ENCODE data around the gene TK1. TPM values are rescaled to one million over a fixed set of nuclear protein-coding genes. Genes with fewer than 3 reads are reported as not detected.

The TK1 gene
- total RNA-seq, 1 donor, result 23.9 TPM

DNA sequence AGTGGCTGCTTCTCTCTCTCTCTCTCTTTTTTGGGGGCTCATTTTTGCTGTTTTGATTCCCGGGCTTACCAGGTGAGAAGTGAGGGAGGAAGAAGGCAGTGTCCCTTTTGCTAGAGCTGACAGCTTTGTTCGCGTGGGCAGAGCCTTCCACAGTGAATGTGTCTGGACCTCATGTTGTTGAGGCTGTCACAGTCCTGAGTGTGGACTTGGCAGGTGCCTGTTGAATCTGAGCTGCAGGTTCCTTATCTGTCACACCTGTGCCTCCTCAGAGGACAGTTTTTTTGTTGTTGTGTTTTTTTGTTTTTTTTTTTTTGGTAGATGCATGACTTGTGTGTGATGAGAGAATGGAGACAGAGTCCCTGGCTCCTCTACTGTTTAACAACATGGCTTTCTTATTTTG, 36.9 kb upstream of the TK1 start:
- Histone ChIP-seq H3K4me1 (ENCODE audit: insufficient read depth, low read length) (no peaks in the 10 kb centered on the region), H3K9me3 (ENCODE audit: low read depth, low read length) (no peaks in the 10 kb centered on the region), H3K4me3 (ENCODE audit: insufficient read depth, low read length) (no peak overlapping the region), H4K20me1 (ENCODE audit: insufficient read depth, low read length) (no peaks in the 10 kb centered on the region), H3K27me3 (ENCODE audit: insufficient read depth, low read length) (no peaks in the 10 kb centered on the region), H2AFZ (ENCODE audit: low read length) (peak overlapping the region; percentile 22), H3K27ac (ENCODE audit: low read depth, low read length) (no peak overlapping the region), H3K4me2 (ENCODE audit: insufficient read depth, low read length) (no peak overlapping the region), H3K36me3 (ENCODE audit: insufficient read depth, low read length) (peaks cover 33% of the 10 kb centered on the region), H3K79me2 (ENCODE audit: insufficient read depth, low read length) (peaks cover 14% of the 10 kb centered on the region)
- peak; percentile 41 for DNase-seq (ENCODE audit: insufficient read length, low spot score, missing footprints)
- TF ChIP-seq, protein P1, sequence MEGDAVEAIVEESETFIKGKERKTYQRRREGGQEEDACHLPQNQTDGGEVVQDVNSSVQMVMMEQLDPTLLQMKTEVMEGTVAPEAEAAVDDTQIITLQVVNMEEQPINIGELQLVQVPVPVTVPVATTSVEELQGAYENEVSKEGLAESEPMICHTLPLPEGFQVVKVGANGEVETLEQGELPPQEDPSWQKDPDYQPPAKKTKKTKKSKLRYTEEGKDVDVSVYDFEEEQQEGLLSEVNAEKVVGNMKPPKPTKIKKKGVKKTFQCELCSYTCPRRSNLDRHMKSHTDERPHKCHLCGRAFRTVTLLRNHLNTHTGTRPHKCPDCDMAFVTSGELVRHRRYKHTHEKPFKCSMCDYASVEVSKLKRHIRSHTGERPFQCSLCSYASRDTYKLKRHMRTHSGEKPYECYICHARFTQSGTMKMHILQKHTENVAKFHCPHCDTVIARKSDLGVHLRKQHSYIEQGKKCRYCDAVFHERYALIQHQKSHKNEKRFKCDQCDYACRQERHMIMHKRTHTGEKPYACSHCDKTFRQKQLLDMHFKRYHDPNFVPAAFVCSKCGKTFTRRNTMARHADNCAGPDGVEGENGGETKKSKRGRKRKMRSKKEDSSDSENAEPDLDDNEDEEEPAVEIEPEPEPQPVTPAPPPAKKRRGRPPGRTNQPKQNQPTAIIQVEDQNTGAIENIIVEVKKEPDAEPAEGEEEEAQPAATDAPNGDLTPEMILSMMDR (IDR thresholded peaks at IDR 0.05; ENCODE audit: extremely low read depth, low read depth, low read length), result no peak

DNA sequence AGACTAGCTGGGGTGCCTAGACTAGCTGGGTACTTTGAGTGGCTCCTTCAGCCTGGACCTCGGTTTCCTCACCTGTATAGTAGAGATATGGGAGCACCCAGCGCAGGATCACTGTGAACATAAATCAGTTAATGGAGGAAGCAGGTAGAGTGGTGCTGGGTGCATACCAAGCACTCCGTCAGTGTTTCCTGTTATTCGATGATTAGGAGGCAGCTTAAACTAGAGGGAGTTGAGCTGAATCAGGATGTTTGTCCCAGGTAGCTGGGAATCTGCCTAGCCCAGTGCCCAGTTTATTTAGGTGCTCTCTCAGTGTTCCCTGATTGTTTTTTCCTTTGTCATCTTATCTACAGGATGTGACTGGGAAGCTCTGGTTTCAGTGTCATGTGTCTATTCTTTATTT, 36.2 kb upstream of the TK1 start:
- DNase-seq (ENCODE audit: insufficient read length, low spot score, missing footprints), result no peak
- Histone ChIP-seq H3K4me1 (ENCODE audit: insufficient read depth, low read length) (no peaks in the 10 kb centered on the region), H2AFZ (ENCODE audit: low read length) (no peak overlapping the region), H3K27ac (ENCODE audit: low read depth, low read length) (no peak overlapping the region), H3K9me3 (ENCODE audit: low read depth, low read length) (no peaks in the 10 kb centered on the region), H3K79me2 (ENCODE audit: insufficient read depth, low read length) (peaks cover 15% of the 10 kb centered on the region), H3K4me2 (ENCODE audit: insufficient read depth, low read length) (no peak overlapping the region), H3K4me3 (ENCODE audit: insufficient read depth, low read length) (no peak overlapping the region), H4K20me1 (ENCODE audit: insufficient read depth, low read length) (no peaks in the 10 kb centered on the region), H3K27me3 (ENCODE audit: insufficient read depth, low read length) (no peaks in the 10 kb centered on the region), H3K36me3 (ENCODE audit: insufficient read depth, low read length) (peaks cover 33% of the 10 kb centered on the region)
- TF ChIP-seq, protein P1 (IDR thresholded peaks at IDR 0.05; ENCODE audit: extremely low read depth, low read depth, low read length), result no peak

- H3K4me3 ChIP-seq (ENCODE audit: insufficient read depth, low read length), result no peak overlapping the region
- H3K9me3 ChIP-seq (ENCODE audit: low read depth, low read length), result no peaks in the 10 kb centered on the region
- peaks cover 3% of the 10 kb centered on the region for H3K4me1 ChIP-seq (ENCODE audit: insufficient read depth, low read length)
- peak; percentile 66 for DNase-seq (ENCODE audit: insufficient read length, low spot score, missing footprints)
- peak overlapping the region; percentile 67 for H2AFZ ChIP-seq (ENCODE audit: low read length)
- H3K79me2 ChIP-seq (ENCODE audit: insufficient read depth, low read length), result peaks cover 35% of the 10 kb centered on the region
- H3K27me3 ChIP-seq (ENCODE audit: insufficient read depth, low read length), result no peaks in the 10 kb centered on the region
- H4K20me1 ChIP-seq (ENCODE audit: insufficient read depth, low read length), result no peaks in the 10 kb centered on the region
- peaks cover 34% of the 10 kb centered on the region for H3K36me3 ChIP-seq (ENCODE audit: insufficient read depth, low read length)
- no peak overlapping the region for H3K27ac ChIP-seq (ENCODE audit: low read depth, low read length)
- H3K4me2 ChIP-seq (ENCODE audit: insufficient read depth, low read length), result no peak overlapping the region
- TF ChIP-seq, protein P1 (IDR thresholded peaks at IDR 0.05; ENCODE audit: extremely low read depth, low read depth, low read length), result no peak
Observed at GRCh38 chr17:78219396-78220150, 32.7 kb upstream of the TK1 start.

- H3K4me1 ChIP-seq (ENCODE audit: insufficient read depth, low read length), result peaks cover 6% of the 10 kb centered on the region
- TF ChIP-seq, protein P1 (IDR thresholded peaks at IDR 0.05; ENCODE audit: extremely low read depth, low read depth, low read length), result no peak
- H3K4me2 ChIP-seq (ENCODE audit: insufficient read depth, low read length), result peak overlapping the region; percentile 98
- H3K36me3 ChIP-seq (ENCODE audit: insufficient read depth, low read length), result peaks cover 7% of the 10 kb centered on the region
- no peaks in the 10 kb centered on the region for H3K9me3 ChIP-seq (ENCODE audit: low read depth, low read length)
- H3K4me3 ChIP-seq (ENCODE audit: insufficient read depth, low read length), result peak overlapping the region; percentile 91
- H4K20me1 ChIP-seq (ENCODE audit: insufficient read depth, low read length), result no peaks in the 10 kb centered on the region
- peak; percentile 70 for DNase-seq (ENCODE audit: insufficient read length, low spot score, missing footprints)
- H3K27me3 ChIP-seq (ENCODE audit: insufficient read depth, low read length), result no peaks in the 10 kb centered on the region
- H3K79me2 ChIP-seq (ENCODE audit: insufficient read depth, low read length), result peaks cover 35% of the 10 kb centered on the region
- H3K27ac ChIP-seq (ENCODE audit: low read depth, low read length), result peak overlapping the region; percentile 66
- peak overlapping the region; percentile 98 for H2AFZ ChIP-seq (ENCODE audit: low read length)
Observed at GRCh38 chr17:78214706-78215061, 27.8 kb upstream of the TK1 start.
